CD4-positive, alpha-beta T cell treated with Interleukin-6 at 100 ng/mL for 8 hours (primary cell): Measurements from ENCODE around the gene KCNQ4.

Source experiments
- DNase-seq: peaks from one replicate; pipeline ENCODE4 v3.0.0-alpha.2; 2020; ENCODE audit warnings: mixed read lengths, low spot score

The KCNQ4 gene

GRCh38 chr1:40861224-40862003 is 77.8 kb downstream of the KCNQ4 start:
- DNase-seq = peak; percentile 19

DNA sequence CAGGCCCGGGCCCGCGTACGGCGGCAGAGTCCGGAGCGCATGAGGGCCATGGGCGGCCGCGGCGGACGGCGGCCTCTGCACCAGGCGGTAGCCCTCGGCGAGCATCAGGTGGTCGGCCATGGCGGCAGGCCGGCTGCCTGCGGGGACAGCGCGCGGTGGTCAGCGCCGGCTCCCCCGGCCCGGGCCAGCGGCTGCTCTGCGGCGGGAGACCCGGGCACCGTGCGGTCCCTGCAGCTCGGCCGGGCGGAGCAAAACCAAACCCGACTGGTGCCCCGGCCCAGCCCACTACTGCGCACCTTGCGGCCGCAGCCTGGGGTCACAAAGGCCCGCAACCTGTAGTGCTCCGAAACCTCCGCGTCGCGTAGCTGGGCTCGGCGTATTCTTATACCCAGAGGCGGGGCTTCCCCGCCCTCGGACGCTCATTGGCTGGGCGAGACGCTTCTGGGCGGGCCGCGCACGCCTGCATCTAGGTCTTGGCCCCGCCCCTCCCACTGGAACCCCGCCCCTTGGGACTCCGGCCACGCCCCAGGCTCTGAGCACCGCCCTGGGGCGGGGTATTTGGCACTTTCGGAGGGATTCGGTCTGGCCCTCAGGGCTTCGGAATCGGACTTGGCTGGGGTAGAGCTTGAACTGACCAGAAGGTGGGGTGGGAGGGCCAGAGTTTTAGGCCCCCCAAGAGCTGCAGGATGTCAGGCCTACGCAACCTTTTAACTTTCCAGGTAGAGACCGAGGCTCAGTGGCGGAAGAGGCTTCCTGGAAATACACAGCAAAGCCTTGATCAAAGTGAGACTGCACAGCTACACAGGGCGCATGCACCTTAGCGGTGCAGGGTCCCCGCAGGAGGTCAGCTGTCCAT is 78.6 kb downstream of the KCNQ4 start, which contains the start of gene CITED4:
Gene CITED4 (minus strand): TSS at position 356 of the 856 bp plus-strand sequence. CDS start 236 bp downstream, at position 120.
- DNase-seq = peak; percentile 95

DNA sequence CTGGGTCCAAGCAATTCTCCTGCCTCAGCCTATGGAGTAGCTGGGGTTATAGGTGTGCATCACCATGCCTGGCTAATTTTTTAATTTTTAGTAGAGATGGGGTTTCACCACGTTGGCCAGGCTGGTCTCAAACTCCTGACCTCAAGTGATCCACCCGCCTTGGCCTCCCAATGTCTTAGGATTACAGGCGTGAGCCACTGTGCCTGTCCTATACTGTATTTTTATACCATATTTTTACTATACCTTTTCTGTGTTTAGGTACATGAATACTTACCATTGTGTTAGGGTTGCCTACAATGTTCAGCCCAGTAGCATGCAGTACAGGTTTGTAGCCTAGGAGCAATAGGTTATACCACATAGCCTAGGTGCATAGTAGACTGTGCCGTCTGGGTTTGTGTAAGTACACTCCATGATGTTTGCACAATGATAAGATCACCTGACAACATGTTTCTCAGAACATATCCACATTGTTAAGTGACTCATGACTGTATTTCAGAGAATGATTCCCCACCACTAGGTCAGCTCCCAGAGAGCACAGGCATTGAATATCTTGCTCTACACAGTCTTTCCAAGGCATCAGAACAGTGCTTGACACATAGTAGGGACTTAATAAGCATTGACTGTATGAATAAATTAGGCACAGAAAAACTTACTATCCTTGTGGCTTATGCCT is 84.6 kb downstream of the KCNQ4 start:
- no peak for DNase-seq

DNA sequence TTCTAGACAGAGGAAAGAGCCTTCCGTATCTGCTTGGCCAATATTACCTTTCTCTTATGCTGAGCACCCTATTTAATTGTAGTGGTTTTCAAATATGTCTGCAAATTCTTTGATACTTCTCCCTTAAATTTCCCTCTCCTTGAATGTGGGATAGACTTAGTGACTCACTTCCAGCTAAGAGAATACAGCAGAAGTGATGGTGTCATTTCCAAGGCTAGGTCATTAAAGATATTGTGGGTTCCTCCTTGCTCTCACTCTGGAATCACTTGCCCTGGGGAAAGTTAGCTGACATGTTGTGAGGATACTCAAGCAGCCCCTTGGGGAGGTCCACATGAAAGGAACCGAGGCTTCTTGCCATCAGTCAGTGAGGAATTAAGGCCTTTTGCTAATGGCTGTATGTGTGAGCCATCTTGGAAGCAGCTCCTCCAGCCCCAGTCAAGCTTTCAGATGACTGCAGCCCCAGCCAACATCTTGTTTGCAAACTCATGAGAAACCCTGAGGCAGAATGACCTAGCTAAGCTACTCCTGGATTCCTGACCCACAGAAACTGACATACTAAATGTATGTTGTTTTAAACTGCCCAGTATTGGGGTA is 86.6 kb downstream of the KCNQ4 start:
- DNase-seq = no peak

DNA sequence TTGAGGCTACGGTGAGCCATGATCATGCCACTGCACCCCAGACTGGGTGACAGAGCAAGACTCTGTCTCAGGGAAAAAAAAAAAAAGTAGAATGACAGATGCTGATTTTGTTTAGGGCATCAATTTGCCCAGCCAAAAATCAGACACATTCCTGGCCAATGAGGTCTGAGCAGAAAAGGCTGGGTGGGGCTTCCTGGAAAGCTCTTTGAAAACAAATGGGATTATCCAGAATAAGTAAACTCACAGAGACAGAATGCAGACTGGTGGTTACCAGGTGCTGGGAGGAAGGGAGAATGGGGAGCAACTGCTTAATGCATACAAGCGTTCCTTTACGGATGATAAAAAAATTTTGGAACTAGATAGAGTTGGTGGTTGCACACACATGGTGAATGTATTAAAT is 88.7 kb downstream of the KCNQ4 start:
- DNase-seq = no peak

GRCh38 chr1:40873863-40874472 is 90.4 kb downstream of the KCNQ4 start:
- DNase-seq = no peak

DNA sequence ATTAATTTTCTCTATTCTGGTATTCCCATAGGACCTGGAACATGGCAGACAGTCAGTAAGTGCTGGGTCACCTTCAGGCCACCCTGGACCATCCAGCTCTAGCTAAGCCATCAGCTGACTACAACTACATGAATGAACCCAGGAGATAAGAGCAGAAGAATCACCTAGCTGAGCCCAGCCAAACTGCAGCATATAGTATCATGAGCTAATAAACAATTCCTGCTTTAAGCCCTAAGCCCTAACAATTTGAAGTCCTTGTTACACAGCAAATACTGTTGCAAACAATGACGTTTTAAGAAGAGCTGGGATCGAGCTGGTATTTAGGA is 92.8 kb downstream of the KCNQ4 start:
- DNase-seq = no peak

DNA sequence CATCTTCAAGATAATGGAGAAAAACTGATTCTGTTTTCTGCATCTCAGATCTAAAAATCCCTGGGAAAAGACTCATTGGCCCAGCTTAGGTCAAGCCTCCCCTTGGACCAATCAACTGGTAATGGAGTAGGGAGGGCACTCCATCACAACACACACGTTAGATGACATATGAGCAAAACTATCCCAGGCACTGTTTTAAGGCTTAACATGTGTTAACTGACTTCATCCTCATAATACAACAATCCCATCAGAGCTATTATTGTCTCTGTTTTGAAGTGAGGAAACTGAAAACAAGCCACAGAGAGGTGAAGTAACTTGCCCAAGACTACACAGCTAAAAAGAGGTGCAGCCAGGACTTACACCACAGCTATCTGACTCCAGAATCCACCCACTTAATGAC is 93.3 kb downstream of the KCNQ4 start:
- DNase-seq = no peak

- DNase-seq = no peak
Observed at GRCh38 chr1:40877698-40878097, 94.1 kb downstream of the KCNQ4 start.

GRCh38 chr1:40878906-40879305 is 95.3 kb downstream of the KCNQ4 start:
- no peak for DNase-seq

- no peak for DNase-seq
Observed at GRCh38 chr1:40879482-40880175, 96.0 kb downstream of the KCNQ4 start.

- DNase-seq = no peak
Observed at GRCh38 chr1:40880813-40881549, 97.4 kb downstream of the KCNQ4 start.

- DNase-seq = no peak
Observed at GRCh38 chr1:40884055-40884795, 100.6 kb downstream of the KCNQ4 start.

- no peak for DNase-seq
Observed at GRCh38 chr1:40886318-40887011, 102.9 kb downstream of the KCNQ4 start.

- DNase-seq = no peak
Observed at GRCh38 chr1:40887012-40887378, 103.4 kb downstream of the KCNQ4 start.

DNA sequence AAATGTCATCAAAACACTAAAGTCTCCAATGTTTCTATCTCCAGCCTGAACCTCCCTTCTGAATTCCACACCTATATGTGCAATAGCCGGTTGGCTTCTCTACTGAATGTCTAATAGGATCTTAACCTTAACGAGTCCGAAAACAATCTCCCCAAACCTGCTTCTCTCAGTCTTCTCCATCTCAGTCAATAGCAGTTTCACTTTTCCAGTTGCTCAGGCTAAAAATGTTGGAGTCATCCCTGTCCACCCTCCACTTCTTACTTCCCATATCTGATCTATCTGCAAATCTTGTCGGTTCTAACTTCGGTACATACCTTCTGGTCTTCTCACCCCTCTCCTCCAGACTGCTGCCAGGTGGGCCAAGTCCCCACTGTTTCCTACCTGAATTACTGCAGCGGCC is 104.1 kb downstream of the KCNQ4 start:
- DNase-seq = no peak
